Raji (cell line): ENCODE data around the gene WDR93.

Experiments
- POLR2A ChIP-seq: IDR thresholded peaks from 2 replicates; pipeline ENCODE4 v1.6.1; 2011; ENCODE audit warnings: low read depth, low read length, control low read depth; ENCODE audit not compliant: insufficient read depth

Gene WDR93

DNA sequence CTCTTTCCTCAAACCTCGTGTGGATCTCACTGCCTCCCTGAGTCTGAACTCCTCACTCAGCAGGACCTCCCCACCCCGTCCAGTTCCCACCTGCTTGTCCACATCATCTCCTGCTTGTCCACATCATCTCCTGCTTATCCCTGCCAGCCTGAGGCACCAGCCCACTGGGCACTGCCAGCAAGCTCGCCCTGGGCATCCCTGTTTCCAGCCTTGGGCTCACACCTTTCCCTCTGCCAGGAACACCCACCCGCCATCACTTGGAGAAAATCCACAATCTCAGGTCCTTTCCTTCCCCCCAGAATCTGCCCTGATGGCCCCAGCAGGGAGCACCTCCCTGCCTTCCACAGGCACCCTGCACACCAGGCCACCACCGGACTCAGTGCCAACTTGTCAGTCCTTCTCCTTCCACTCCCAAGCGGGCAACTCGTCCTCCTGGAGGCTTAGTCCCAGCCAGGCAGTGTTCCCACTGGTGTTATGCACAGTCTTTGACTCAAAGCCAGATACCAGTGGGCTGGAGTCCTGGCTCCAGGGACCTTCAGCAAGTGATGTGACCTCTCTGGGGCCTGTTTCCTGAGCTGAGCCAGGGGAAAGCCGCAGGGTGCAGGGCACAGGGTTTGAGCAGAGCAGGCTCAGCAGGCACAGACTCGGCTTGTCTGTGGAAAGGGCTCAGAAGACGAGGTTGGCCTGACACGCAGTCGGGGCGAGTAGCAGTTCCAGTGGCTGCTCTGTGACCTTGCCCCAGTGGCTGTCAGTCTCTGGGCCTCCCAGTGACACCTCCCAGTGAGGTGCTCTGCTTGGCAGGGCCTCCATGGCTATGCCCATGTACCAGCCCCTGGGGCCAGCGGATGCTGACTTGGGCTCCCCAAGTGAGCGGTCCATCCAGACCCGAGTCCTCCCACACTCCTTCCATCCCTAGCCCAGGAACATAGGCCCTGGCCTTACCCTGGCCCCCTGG, 76.0 kb downstream of the WDR93 start:
- TF ChIP-seq POLR2A = no peak

DNA sequence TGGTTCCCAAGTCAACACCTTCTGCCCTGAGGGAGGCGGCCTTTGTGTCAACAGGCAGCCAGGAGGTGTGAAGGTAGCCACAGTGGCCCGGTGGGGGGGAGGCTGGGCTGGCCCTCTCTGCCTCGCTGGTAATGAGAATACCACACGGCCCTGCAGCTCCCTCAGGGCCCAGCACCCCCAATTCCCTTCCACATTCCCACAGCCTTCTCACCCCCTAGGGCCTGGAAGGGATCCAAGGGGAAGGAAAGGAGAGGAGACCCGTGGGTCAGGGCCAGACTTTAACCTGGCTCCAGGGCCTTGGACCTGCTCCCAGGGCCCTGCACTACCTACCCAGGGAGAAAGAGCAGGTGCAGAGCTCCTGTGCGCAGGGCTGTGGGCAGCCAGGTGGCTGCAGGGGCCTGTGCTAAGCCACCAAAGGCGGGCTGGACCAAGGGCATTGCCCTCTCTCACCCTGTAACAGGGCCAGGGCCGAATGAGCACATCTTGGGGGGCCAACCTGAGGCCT, 76.9 kb downstream of the WDR93 start:
- no peak for TF ChIP-seq POLR2A

DNA sequence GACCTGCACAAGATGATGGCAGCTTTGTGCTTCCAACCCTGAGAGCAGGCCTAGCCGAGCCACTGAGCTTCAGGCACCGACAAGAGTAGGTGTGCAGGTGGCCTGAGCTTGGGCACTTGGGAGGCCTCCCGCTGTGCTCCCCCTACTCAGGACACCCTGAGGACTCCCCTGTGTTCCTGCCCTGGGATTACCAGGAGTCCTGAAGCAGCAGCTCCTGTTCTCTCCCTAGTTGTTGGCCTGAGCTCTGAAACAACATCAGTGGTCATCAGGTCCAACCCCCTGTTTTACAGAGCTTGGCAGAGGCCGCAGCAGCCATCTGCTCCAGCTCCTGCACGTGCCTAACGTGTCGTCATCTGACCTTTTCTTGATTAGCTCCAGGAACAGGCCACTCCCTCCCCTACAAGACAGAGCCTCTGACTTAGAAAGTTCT, 77.5 kb downstream of the WDR93 start:
- TF ChIP-seq POLR2A = no peak

DNA sequence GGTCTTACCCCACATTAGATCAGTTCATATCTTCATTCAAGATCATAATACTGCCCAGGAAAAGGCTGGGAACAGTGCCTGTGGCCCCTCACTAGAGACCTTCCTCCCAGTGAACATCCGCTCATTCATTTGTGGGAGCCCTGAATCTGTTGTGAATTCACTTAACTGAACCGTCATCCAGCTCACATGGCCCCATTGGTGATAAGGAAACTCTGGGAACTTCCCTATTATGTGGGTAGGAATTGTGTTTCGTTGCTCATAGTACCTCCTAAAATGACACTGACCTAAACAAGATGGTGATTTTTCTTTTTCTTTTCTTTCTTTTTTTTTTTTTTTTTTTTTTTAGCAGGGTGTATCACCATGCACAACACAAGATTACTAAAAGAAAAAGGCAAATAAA, 78.8 kb downstream of the WDR93 start:
- no peak for TF ChIP-seq POLR2A

DNA sequence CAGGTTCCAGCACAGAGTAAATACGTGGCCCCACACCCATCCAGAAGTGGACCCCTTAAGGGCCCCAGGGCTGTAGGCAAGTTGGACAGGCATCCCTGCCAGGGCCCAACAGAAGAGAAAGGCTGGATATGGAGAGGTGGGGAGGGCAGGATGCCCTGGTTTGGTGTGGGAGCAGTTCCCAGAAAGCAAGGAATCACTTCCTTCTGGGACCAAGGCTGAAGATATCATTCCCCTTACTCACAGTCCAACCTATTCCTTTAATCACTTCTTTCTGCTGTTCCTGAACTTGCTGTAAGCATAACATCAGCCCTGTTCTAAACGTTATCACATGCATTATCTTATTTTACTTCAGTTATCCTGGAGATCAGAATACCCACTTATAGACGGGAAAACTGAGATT, 79.4 kb downstream of the WDR93 start:
- TF ChIP-seq POLR2A = no peak

DNA sequence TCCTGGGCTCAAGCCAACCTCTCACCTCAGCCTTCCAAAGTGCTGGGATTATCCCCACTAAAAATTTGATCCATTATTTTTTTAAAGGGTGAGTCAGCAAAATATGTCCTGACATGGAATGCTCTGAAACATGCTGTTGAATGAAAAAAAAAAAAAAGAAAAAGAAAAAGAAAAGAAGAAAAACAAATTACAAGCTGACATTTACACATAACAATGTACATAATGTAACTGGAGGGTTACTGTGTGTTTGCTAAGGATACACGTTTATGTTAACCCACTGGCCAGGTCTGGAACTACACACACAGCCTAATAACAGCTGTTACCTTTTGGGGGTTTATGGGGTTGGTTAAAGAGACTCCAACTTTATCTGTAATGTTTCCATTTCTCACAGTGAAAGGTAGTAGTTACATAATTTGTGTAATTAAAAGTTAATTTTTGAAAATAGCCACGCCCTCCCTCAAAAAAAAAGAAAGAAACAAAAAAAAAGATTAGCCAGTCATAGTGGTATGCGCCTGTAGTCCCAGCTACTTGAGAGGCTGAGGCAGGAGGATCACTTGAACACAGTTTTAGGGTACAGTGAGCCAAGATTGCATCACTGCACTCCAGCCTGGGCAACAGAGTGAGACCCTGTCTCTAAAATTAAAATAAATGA, 82.4 kb downstream of the WDR93 start:
- no peak for TF ChIP-seq POLR2A

DNA sequence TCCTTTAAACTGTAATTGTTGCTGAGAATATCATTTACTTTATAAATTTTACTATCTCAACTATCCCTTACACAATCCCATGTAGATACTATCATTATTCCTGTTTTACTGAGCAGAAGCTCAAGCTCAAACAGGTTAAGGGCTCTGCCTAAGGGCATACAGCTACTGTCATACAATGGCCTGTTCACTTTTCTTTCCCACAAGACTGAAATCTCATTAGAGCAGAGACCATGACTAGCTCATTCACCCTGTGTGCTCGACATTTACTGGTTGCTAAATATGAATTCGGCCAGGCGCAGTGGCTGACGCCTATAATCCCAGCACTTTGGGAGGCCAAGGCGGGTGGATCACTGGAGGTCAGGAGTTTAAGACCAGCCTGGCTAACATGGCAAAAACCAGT, 83.9 kb downstream of the WDR93 start:
- TF ChIP-seq POLR2A = no peak

DNA sequence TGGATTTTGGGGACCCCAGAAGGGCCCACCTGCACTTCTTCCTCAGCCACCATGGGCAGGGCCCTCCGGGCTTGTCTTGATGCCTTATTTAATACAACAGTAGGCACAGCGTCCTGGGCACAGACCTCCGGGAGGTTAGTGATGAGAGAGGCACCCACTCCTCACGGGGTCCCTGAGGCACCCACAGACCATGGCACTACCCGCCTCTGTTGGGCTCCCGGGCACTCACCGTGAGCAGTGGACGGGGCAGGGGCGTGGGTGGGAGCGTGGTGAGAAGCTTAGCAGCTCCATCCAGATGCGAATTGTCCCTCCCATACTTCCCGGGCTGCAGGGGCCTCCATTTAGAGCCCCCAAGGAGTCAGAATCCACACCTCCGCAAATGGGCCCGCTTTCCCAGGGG, 85.2 kb downstream of the WDR93 start:
- TF ChIP-seq POLR2A = no peak

DNA sequence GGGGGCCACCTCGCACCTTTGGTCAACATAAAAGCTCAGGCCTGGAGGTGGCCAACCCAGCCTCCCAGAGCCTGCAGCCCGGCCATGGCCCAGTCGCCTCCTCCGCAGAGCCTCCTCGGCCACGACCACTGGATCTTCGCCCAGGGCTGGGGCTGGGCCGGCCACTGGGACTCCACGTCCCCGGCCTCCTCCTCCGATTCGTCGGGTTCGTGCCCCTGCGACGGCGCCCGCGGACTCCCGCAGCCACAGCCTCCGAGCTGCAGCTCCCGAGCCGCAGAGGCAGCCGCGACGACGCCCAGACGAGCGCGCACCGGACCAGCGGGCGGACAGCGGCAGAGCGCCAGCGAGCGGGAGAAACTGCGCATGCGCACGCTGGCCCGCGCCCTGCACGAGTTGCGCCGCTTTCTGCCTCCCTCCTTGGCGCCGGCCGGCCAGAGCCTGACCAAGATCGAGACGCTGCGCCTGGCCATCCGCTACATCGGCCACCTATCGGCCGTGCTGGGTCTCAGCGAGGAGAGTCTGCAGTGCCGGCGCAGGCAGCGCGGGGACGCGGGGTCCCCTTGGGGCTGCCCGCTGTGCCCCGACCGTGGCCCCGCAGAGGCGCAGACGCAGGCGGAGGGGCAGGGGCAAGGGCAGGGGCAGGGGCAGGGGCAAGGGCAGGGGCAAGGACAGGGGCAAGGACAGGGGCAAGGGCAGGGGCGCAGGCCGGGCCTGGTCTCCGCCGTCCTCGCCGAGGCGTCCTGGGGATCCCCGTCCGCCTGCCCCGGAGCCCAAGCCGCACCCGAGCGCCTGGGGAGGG, 85.9 kb downstream of the WDR93 start, which contains the start of gene MESP2:
Gene MESP2 (plus strand): TSS at position 59 of the 799 bp plus-strand sequence. CDS start 26 bp downstream, at position 85.
- TF ChIP-seq POLR2A = no peak

DNA sequence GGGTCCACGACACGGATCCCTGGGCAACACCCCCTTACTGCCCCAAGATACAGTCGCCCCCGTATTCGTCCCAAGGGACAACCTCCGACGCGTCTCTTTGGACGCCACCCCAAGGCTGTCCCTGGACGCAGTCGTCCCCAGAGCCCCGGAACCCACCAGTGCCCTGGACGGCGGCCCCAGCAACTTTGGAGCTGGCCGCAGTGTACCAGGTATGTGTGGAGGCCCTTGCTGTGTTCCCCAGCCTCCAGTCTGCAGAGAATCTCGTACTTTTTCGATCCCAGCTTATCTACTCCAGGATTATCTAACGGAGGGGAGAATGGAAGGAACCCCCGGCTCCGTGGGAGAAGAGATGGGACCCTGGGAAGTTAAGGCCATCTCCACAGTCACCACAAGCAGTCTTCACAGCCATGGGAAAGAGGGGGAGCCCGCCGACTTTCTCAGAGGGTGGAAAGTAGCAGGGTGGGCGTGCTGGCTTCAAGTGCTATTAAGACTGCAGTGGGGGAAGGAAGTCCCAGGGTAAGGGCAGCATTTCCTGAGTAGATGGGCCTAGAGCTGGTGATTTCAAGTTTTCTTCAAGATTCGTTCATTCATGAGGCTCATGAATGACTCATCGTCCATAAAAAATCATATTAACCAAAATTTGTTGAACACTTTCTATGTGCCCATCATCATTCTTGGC, 86.6 kb downstream of the WDR93 start:
- TF ChIP-seq POLR2A = no peak

DNA sequence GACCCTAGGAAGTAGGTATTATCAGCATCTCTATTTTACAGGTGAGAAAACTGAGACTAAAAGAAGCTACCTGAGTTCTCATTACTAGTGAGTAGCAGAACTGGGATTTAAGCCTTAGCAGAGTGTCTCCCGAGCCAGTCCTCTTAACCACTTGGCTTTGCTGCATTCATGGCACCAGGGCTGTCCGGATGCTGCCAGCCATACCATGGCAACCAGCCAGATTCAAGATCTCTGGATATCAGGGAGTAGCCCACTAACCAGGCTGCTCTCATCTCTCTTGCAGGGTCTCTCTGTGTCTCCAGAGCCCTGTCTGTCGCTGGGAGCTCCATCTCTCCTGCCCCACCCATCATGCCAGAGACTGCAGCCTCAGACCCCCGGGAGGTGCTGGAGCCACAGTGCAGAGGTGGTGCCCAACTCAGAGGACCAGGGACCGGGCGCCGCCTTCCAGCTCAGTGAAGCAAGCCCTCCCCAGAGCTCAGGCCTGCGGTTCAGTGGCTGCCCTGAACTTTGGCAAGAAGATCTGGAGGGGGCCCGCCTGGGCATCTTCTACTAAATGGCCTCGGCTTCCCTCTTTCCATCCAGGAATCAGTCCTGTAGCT, 87.3 kb downstream of the WDR93 start:
- TF ChIP-seq POLR2A = no peak

DNA sequence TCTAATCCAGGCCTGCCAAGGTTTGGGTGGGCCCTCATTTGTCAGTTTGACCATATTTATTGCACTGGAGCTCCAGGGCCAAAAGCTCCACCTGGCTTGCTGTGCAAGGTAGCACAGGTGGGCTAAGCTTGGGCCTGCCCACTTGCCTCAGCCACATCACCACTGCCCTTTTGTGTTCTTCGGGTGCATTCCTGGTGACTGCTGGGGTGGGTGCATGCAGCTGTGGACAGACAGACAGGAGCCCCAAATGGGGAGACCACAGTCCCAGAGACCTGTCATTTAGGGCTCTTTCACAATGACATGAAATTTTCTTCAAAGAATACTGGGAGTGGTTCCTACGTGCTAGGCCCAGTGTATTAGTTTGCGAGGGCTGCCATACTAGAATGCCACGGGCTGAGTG, 88.2 kb downstream of the WDR93 start:
- TF ChIP-seq POLR2A = no peak

DNA sequence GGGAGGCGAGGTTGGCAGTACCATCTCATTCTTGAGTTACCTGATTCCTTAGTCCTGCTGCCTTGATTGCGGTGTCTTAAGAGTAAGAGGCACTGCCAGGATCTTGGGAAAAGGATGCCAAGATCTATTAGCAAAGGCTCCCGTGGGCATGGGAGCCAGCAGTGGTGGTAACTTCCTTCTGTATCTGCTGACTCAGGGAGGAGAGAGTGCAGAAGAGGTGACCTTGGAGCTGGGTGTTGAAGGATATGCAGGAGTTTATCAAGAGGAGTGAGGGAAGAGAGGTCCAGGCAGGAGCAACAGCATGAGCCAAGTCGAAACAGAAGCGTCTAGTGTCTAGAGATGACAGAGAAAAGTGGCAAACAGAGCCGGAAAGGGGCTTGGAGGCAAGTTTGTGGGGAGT, 90.0 kb downstream of the WDR93 start:
- TF ChIP-seq POLR2A = no peak

DNA sequence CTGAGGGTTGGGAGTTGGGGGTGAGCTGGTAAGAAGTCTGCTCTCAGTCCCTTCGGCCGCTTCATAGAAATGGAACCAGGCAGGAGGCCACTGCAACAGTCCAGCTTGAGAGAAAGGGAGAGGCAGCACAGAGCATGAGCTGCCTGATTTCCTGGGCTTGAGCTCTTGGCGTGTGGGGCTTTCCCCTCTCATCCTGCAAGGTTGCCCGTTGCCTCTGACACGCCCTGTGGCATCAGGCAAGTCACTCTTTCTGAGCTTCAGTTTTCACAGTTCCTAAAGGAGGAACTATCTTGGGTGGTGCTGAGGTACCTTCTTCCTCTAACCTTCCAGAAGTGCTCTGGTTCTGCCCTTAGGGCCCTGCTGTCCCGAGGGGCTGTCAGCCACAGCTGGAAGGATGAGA, 90.4 kb downstream of the WDR93 start:
- no peak for TF ChIP-seq POLR2A

DNA sequence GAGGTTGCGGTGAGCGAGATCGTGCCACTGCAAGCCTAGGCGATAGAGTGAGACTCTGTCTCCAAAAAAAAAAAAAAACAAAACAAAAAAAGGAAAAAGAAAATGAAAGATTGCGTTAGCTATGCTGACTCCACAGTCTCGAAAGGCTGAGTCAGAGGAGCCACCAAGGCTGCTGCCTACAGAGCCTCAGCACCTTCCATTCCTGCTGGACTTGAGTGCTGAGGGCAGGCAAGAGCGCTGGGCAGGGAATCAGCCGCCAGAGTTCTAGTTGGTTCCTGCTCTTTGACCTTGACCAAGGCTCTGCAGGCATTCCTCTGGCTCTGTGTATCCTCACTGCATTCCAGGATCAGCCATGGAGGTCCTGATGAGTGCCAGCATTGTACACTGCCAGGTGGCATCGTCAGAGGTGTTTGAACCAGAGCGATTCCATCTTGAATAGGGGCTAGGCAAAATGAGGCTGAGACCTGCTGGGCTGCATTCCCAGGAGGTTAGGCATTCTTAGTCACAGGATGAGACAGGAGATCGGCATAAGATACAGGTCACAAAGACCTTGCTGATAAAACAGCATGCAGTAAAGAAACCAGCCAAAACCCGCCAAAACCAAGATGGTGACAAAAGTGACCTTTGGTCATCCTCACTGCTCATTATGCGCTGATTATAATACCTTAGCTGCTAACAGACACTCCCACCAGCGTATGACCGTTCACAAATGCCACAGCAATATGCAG, 91.4 kb downstream of the WDR93 start:
- no peak for TF ChIP-seq POLR2A
